Measurements from ENCODE around the gene GRIK3.

The GRIK3 gene

DNA sequence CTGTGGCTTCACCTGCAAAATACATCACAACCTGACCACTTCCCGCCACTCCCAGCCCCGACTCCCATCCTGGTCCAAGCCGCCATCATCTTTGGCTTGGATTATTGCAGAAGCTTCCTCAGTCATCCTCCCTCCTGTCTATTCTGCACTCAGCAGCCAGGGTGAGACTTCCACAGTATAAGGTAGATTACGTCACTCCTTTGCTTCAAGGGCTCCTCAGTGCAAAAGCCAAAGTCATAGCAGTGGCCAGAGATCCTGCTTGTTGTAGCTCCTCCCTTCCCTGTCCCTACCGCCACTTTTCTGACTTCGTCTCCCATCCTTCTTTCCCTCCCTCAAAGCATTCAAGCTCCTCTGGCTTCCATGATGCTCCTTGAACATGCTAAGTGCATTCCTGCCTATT, 152.8 kb downstream of the GRIK3 start:
- no peak for DNase-seq (ENCODE audit: low read depth in 3 of 3, low spot score in 1 of 3)

DNA sequence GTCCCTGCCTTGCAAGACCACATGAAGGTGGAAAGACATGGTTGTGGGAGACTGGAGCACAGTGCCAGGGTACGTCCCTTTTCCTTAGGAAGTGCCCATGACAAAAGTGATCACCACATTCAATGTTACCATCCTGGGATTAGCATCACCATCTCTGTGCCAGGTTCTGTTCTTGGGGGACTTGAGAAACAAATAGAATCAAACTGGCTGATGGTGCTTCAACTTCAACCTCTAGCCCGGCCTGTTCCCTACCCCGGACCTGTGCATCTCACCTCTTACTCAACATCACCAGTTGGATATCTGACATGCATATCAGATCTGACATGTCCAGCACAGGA, 153.3 kb downstream of the GRIK3 start:
- no peak for DNase-seq (ENCODE audit: low read depth in 3 of 3, low spot score in 1 of 3)

DNA sequence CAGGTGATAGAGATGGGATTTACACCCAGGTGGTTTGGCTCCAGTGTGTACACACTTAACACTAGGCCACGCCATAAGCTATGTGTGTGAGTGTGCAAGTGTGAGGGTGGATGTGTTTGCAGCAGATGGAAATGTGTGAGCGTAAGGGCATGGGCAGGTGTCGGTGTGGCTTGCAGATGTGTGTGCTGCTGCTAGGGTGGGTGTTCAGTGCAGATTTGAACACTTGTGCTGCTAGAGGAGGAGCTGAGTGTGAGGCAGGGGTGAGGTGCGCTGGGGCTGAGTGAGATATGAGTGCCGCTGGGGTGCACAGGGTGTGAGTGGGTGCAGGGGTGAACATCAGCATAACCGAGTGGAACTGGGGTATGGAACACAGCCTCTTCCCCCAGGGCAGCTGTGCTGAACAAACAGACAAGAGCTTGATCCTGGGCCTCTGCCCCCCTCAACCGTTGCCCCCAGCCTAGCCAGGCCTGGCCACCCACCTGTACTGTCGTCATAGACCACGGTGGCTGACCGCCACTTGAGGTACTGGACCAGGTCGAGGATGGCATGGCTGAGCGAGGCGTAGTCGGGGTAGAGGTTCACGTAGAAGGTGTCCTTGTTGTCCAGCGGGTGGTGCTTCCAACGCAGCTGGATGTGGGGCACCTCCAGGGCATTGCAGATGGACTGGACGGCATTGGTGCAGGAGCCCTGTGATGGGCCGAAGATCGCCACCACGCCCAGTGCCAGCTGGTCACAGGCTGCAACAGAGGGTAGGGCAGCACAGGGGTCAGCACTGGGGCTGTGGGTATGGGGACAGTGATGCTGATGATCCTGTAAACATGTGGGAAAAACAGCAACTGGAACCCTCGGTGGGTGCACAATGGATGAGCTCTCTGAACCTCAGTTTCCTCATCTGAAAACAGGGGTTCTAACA, 153.9 kb downstream of the GRIK3 start:
- DNase-seq (ENCODE audit: low read depth in 3 of 3, low spot score in 1 of 3): no peak

DNA sequence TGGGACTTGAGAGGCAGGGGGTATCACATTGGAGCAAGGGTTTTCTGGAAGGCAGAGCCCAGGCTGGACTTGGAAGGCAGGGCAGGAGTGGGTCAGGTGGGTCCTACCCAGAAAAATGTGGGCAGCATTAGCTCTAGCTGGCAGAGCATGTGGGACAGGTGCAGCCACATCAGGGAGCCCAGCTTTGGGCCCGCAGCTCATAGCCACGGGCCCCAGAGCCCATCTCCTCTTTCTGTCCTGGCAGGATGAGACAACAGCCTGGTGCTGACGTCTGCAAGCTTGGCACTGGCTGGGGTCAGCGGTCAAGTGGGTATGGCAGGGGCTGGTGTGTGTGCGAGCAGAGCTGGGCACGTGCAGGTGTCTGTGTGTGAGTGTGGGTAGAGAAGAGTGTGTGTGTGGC, 154.7 kb downstream of the GRIK3 start:
- no peak for DNase-seq (ENCODE audit: low read depth in 3 of 3, low spot score in 1 of 3)

DNA sequence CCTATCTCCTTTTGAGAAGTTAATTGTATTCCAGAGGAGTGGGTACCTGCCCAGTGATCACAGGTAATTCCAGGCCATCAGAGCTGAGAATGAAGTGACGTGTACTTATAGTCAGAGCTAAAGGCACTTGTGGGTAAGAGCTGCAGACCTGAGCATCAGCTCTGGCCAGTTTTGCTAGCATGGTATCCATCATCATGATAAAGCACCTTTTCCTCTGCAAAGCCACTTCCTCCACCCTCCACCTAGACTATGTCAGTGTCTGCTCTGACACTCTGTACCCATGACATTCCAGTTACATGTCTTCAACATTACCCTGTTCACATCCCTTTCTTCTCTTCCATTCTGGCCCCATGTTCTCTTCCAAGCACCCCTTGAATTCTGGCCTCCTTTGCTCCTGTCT, 157.3 kb downstream of the GRIK3 start:
- DNase-seq (ENCODE audit: low read depth in 3 of 3, low spot score in 1 of 3): no peak

DNA sequence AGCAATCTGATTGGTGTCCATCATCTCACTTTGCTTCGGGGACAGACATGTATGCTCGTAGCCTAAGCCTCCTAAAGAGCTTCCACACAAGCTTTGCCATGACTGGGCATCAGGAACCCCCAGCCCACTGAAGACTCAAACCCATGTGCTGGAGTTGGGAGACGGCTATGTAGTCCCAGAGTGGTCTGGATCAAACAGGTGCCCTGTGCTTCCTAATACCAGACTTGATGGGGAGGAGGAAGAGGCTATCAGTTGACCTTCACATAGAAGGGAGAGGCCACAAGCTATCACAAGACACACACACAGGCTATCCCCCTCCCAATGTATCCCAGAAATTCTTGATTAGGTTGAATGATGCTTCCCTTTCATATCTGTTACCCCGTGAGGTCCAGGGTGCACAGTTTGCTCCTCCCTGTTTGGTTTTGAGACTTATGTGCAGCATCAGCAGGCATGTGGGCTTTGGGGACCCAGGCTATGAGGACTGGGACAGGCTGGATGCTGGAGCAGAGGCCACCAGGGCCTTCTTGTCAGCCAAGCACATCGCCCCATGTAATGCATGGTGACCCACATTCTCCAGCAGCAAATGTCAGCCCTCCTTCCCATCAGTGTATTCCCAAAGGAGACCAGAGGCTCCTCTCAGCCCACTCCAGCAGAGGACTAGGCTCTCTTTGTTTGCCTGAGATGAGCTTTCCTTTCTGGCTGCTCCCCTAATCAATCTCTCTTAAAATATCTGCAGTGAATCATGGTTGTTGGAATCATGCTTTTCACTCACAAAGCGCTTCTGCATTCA, 159.8 kb downstream of the GRIK3 start:
- no peak for DNase-seq (ENCODE audit: low read depth in 3 of 3, low spot score in 1 of 3)

DNA sequence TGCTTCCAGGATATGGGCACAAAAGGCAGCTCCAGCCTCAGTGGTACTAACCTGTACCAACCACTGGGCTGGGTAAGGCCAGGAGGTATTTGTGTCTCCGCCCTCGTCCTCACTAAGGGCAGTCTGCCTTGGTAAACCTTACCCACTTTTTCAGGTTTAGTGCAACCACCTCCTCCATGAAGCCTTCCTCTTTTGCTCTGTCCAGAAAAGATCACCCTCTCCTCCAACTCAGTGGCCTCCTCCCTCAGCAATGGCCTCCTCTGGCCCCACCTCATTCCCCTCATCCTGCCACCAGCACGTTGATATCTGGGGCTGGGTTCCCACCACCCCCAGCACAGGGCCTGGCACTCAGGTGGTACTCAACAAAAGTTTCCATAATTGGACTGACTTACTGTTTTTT, 161.5 kb downstream of the GRIK3 start:
- no peak for DNase-seq (ENCODE audit: low read depth in 3 of 3, low spot score in 1 of 3)

DNA sequence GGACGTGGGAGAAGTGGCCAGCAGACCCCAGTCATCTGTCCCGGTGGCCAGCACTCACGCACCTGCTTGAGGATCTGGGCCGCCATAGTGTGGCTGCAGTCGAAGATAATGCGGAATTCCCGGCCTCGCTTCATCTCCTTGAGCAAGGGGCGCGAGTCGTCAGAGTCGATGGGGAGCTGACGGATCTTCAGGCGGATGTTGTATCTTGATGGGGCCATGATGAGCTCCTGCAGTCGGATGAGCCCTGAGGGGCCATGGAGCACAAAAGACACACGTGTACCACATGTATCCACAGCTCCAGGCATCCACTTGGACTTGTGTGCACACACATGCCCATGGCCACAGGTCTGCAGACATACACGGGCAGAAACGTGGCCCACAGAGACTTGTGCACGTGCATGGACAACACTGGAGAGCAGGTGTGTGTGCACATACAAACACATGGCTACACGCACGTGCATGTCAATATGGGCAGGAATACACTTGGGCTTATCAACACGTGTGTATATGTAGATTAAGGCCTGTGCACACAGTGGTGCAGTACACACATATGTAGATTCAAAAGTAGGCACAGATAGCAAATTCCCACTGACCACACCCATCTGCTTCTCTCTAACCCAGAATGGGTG, 162.1 kb downstream of the GRIK3 start:
- DNase-seq (ENCODE audit: low read depth in 3 of 3, low spot score in 1 of 3): no peak

DNA sequence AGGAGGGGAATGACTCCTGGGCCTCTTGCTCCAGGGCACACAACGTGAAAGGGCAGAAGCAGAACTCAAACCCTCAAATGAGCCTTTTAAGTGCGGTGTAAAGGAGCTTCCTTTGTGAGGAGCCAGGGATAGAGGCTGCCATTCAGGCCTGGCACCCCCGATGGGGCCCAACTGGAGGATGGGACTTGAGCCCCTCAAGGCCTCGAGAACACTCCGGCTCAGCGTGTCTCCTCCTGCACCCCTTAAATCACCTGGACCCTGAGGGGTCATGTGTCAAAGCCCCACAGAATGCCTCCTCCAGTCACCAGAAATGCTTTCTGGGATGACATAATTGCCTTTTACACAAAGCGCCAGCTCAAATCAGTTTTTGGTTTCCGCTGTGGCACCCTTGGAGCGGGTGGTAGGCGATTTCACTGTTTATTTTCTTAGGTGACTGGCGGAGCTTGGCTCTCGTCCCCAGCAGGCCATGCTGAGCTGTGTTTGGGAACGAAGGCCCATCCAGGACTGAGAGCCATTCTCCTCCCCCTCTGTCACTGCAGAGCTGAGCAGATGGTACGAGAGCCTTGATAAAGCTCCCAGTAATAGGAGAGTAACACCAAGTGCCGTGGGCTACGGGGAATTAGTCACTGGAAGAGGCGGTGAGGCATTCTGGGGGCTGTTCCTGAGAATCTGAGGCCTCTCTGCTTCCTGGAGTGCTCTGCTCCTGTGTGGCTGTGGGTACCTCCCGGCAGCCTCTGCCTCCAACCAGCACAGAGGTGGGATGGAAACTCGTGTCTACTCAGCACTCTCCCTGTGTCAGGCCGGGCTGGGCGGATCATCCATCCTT, 163.0 kb downstream of the GRIK3 start:
- DNase-seq (ENCODE audit: low read depth in 3 of 3, low spot score in 1 of 3): no peak

DNA sequence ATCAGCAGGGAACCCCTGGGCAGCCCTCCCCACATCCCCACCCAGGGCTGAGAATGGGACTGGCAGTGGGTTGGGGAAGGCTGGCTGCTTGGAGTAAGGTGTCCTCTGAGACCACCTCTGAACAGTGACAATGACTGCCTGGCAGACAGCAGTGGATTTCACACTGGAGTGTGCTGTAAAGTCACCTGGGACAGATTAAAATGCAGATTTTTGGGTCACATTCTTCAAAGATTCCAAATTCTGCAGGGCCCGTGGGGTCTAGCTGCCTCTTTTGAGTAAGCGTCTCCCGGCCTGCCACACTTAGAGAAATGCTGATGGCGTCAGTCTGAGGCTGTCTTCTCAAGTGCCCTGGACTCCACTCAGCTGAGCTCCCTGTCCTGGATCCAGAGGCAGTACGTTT, 164.5 kb downstream of the GRIK3 start:
- no peak for DNase-seq (ENCODE audit: low read depth in 3 of 3, low spot score in 1 of 3)

DNA sequence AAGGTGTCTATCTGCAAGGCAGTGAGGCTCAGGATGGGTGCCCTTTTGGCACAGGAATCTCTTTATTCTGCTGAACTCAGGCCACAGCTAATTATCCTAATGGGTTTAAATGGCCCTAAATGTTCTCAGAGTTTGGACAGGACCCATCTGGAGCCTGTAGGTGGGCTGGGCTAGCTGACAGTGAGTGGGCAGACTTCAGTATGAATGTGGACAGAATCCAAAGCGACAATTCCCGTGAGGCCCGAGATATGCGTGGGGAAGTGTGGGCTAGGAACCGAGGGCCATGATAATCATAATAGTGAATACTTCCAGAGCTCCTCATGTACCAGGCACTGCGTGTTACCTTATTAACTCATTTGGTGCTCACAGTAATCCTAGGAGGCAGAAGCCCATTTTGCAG, 165.3 kb downstream of the GRIK3 start:
- DNase-seq (ENCODE audit: low read depth in 3 of 3, low spot score in 1 of 3): no peak

DNA sequence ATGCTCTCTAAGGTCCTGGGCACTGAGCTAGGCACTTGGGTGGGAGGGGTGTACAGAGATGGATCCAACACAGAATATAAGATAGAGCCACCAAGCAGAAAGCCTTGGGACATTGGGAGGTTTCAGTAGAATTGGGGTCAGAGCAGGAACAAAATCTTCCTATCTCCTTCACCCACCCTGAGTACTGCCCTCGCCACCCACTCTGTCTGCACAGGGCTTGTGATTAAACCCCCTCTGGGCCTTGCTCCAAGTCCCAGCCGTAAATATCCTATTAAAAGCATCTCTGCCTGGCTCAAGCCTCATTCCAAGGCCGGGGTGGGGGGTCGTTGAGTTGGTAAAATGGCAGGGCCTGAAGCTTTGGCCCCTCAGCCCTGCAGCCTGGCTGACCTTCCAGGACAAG, 166.7 kb downstream of the GRIK3 start:
- no peak for DNase-seq (ENCODE audit: low read depth in 3 of 3, low spot score in 1 of 3)

DNA sequence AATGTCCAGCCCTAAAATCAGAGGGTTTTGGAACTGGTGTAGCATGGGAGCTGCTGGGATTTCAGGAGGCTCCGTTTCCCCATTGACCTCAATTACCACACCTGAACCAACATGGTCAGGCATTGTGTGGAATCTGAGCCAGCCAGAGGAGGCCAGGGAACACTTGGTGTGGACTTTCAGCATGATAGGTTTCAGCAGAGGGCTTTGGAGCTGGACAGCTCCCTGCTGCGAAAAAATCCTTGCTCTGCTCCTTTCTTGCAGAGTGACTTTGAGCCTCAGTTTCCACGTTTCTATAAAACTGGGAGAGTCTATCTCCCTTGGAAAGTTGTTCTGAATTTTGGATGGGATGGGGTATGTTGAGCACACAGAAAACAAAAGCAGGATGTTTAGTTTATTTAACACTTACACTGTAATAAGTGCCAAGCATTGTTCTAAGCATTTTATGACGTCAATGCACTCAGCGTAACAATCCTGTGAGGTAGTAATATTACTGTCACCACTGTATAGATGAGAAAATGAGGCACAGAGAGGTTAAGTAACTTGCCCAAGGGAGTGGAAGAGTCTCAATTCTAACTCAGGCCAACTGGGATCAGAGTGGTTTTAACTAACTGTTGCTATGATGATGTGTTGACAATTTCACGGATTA, 168.0 kb downstream of the GRIK3 start:
- DNase-seq (ENCODE audit: low read depth in 3 of 3, low spot score in 1 of 3): no peak

DNA sequence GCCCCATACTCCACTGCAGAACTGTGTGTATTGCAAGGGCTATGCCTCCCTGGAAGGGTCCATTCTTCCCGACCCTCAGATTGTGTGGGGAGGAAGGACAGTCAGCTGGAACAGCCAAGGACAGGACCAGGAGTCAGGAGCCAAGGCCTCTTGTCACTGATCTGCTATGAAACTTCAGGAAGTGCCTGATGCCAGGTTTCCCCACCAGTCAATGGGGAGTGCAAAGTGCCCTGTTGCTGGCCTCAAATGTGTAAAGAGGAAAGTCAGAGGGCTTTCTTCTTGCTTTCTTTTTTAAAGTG, 168.8 kb downstream of the GRIK3 start:
- no peak for DNase-seq (ENCODE audit: low read depth in 3 of 3, low spot score in 1 of 3)

DNA sequence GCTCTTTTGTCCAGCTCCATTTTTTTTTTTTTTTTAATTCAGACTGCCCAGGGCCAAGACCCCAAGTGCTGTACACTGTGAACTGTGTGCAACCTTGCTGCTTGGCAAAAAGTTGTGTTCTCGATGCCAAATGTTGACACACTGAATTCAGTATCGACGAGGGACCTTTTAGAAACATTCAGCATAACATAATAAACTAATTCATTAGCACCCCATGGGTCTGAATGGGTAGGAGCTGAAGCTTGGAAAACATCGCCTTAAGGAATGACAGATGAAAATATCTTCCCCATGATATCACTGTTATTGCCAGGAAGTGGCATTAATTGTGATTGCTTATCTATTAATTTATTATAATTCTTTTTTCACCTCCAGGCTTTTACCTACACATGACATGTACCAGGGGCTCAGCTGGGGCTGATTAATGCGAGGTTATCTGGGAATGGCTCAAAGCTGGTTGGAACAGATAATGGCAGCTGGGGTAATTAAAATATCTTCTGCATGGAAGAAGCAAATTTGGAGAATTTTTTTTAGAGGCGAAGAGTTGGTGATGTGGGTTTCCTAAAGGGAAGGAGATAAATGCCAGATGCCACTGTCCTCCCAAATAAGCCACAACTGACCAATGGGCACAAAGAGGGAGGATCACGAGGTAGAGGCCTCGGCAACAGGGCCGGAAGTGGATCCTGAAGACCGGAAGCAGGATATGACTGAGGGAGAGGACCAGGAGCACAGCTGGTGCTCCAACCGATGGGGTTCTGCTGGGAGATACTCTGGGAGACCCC, 169.3 kb downstream of the GRIK3 start:
- DNase-seq (ENCODE audit: low read depth in 3 of 3, low spot score in 1 of 3): no peak

DNA sequence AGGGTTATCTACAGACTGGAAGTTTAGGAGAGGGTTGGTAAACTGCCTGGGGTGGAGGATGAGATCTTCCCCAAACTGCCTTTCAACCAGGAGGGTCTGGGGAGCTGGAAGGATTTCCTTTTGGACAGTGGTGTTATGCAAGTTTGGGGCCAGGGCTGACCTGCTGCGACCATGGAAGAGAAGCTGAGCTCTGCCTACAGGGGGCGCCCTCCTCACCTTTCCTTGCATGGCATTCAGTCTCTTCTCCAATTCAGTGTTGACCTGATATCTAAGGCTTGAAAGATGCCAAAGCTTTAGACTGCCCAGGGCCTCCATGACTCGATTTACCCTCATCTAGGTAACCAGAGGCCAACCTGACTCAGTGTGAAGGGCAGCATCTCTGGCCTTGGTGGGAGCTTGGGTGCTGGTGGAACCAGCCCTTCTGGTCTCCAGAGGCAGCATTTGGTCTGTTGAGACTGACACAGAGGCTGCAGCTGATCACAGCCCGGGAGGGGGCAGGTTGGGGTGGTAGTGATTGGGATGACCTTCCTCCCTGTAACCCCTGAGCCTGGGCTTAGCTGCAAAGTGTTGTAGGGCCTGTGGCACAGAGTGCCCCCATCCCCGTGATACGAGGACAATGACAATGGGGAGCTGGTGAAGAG, 170.0 kb downstream of the GRIK3 start:
- DNase-seq (ENCODE audit: low read depth in 3 of 3, low spot score in 1 of 3): no peak

DNA sequence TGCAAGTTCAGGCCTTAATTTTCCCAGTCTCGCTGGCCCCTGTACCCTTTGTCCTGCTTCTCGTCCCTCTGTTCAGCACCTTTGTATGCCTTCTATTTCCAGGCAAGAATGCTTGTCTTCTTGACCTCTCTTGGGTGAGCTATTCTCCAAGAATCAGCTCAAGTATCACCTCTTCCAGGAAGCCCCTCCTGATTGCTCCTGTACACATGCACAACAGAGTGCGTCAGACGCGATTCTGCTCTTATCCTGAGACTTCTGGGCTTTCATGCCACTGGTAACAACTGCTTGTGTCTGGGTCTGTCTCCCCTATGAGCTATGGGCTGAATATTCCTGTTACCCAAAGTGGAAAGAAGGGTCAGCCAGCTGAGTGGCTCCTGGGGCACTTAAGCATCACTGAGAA, 170.8 kb downstream of the GRIK3 start:
- no peak for DNase-seq (ENCODE audit: low read depth in 3 of 3, low spot score in 1 of 3)

DNA sequence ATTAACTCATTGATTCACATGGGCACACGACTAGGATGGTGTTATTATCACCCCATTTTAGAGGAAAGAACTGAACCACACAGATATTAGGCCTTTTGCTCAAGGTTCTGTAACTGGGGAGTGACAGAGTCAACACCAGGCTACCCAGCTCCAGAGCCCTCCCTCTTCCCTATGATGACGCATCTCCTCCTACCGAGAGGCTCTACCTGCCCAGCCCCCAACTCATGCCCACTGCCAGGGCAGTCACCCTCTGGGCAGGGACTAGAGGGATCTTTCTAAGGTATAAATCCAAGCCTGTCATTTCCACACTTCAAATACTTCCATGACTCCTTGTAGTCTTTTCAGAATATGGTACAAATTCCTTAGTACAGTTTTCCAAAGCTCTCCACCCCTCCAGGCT, 171.3 kb downstream of the GRIK3 start:
- DNase-seq (ENCODE audit: low read depth in 3 of 3, low spot score in 1 of 3): no peak

DNA sequence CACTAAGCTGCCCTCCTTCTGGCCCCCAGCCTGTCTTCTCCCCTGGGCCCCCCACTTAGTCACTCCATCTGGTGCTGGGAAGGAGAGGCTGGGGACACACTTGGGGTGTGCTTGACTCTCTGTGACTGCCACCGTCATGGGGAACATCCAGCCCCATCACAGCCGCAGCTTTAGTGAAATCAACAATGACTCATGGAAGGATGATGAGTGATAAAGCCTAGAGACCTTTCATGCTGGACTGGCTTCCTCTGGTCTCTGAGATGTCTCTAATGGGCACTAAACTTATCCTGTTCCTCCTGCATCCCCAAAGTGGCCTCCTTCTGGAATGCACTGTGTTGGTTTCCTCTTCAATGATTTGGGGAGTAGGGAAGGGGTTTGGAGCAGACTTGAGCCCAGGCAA, 172.9 kb downstream of the GRIK3 start:
- DNase-seq (ENCODE audit: low read depth in 3 of 3, low spot score in 1 of 3): no peak

DNA sequence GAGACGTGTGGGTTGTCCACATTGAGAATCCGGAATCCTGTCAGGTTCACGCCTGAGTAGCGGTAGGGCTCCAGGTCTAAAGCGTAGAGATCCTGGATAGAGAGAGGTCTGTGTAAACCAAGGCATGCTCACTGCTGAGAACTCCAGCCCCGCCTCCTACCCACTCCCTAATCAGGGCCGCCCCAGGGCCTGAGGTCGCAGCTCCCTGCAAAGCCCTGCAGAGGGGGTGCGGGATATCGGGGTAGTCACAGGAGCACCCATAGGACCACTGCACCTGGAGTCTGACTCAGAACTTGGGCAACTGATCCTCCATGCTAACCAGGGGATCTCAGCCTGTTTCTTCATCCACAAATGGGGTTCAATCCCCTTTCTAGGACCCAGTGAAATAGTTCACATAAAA, 174.4 kb downstream of the GRIK3 start:
- no peak for DNase-seq (ENCODE audit: low read depth in 3 of 3, low spot score in 1 of 3)

All from stimulated activated CD4-positive, alpha-beta T cell treated with anti-CD3 and anti-CD28 coated beads, TNF-alpha, amount 100 ng/mL, for 1 hour (primary cell).